GM19452 (cell line): ENCODE data around the gene RHOV.
"Not testable (repeated sequence)": the region's sequence is repeated elsewhere in the genome, so short reads cannot be mapped to it uniquely, and the experiment has no call there.

Experiments used
- ATAC-seq: cut with Tn5 transposase; IDR thresholded peaks from one replicate; pipeline ENCODE4 v1.9.1; 2021; ENCODE audit not compliant: unreplicated experiment

The RHOV gene

GRCh38 chr15:40875991-40876730 lies 2.1 kb upstream of the RHOV start:
- no peak for ATAC-seq

GRCh38 chr15:40872791-40873693 lies 992 bp downstream of the RHOV start:
- no peak for ATAC-seq

- no peak for ATAC-seq
Observed at GRCh38 chr15:40871749-40872617, 2.1 kb downstream of the RHOV start.

GRCh38 chr15:40870716-40871115 lies 3.3 kb downstream of the RHOV start:
- ATAC-seq = no peak

GRCh38 chr15:40869686-40870085 lies 4.3 kb downstream of the RHOV start:
- ATAC-seq = no peak

- no peak for ATAC-seq
Observed at GRCh38 chr15:40867199-40867598, 6.8 kb downstream of the RHOV start.

GRCh38 chr15:40863660-40864270 lies 10.3 kb downstream of the RHOV start:
- no peak for ATAC-seq

- not testable (repeated sequence) for ATAC-seq
Observed at GRCh38 chr15:40861147-40861546, 12.9 kb downstream of the RHOV start.

- ATAC-seq = no peak
Observed at GRCh38 chr15:40859206-40859851, 14.7 kb downstream of the RHOV start.

- ATAC-seq = no peak
Observed at GRCh38 chr15:40858706-40859105, 15.3 kb downstream of the RHOV start.

GRCh38 chr15:40857601-40858341 lies 16.3 kb downstream of the RHOV start:
- ATAC-seq = no peak

GRCh38 chr15:40856746-40857145 lies 17.3 kb downstream of the RHOV start:
- ATAC-seq = no peak

GRCh38 chr15:40855706-40856234 lies 18.3 kb downstream of the RHOV start:
- no peak for ATAC-seq

- no peak for ATAC-seq
Observed at GRCh38 chr15:40854161-40854560, 19.9 kb downstream of the RHOV start.

- ATAC-seq = no peak
Observed at GRCh38 chr15:40853241-40853890, 20.7 kb downstream of the RHOV start.

GRCh38 chr15:40852529-40852928 lies 21.5 kb downstream of the RHOV start:
- ATAC-seq = no peak

GRCh38 chr15:40850576-40851112 lies 23.4 kb downstream of the RHOV start:
- no peak for ATAC-seq

- ATAC-seq = no peak
Observed at GRCh38 chr15:40847223-40847961, 26.6 kb downstream of the RHOV start.
